ENCODE results near the gene ERP29. TPM values are rescaled to one million over a fixed set of nuclear protein-coding genes. Genes with fewer than 3 reads are reported as not detected.

ERP29 gene
- total and polyA plus RNA-seq, 2 of the 13 experiments (the other 11 are each of a cell fraction or from before 2014, with no cell fraction given): 111 to 147 TPM

DNA sequence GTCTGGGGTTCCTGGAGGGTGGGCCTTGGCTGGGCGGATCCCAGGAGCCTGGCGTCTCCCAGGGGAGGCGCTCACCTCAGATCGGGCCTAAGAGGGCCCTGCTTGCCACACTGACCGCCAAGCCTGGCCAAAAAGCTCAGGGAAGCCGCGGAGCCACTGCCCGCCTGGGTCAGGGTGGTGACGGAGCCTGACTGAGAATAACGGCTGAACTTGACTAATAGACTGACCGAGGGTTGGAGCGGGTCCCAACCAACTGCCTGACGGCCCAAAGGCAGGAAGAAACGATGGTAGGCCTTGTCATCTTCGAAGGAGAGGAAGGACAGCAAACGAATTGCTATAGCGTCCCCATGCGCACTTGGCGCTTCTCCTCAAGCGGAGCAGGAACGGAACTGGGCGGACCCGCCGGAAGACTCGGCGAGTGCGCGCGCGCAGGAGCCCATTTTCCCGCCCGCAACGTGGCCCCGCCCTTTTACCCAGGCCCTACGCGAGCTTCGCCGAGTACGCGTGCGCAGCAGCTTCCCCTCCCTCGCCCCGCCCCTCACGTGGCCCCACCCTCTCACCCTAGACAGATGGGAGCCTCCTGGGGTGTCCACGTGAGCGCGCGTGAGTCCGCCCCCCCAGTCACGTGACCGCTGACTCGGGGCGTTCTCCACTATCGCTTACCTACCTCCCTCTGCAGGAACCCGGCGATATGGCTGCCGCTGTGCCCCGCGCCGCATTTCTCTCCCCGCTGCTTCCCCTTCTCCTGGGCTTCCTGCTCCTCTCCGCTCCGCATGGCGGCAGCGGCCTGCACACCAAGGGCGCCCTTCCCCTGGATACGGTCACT is at the start of gene ERP29, which contains the start of gene TMEM116 (continued):
- TF ChIP-seq SMC3 (IDR thresholded peaks at IDR 0.05; ENCODE audit: low read length) (no peak), ZNF775 (CRISPR knock-in tag; IDR thresholded peaks at IDR 0.05; ENCODE audit: borderline replicate concordance) (no peak), MBNL3 (CRISPR knock-in tag; conservative IDR thresholded peaks at IDR 0.05) (no peak), NKX3-1 (CRISPR knock-in tag; IDR thresholded peaks at IDR 0.05) (peak; percentile 92; the same call in 1 of the 2 replicates), THAP11 (CRISPR knock-in tag; IDR thresholded peaks at IDR 0.05) (peak; percentile 81), ZNF367 (CRISPR knock-in tag; IDR thresholded peaks at IDR 0.05; ENCODE audit: borderline replicate concordance) (no peak), ARHGAP35 (CRISPR knock-in tag; IDR thresholded peaks at IDR 0.05; ENCODE audit: borderline replicate concordance) (no peak; the same call in 1 of the 2 replicates), MAZ (IDR thresholded peaks at IDR 0.05; ENCODE audit: borderline replicate concordance, low read depth, low read length) (peak; percentile 70), MAZ (CRISPR knock-in tag; IDR thresholded peaks at IDR 0.05; ENCODE audit: low read depth) (peak; percentile 79; the same call in 1 of the 2 replicates), NFYC (CRISPR knock-in tag; IDR thresholded peaks at IDR 0.05) (no peak), ZNF607 (CRISPR knock-in tag; IDR thresholded peaks at IDR 0.05; ENCODE audit: borderline replicate concordance) (peak; percentile 82), ZFP41 (CRISPR knock-in tag; IDR thresholded peaks at IDR 0.05; ENCODE audit: borderline replicate concordance) (peak; percentile 92; the same call in 1 of the 2 replicates), ZNF232 (CRISPR knock-in tag; IDR thresholded peaks at IDR 0.05; ENCODE audit: borderline replicate concordance) (peak; percentile 83; the same call in 1 of the 2 replicates)
- TF ChIP-seq, protein P1, sequence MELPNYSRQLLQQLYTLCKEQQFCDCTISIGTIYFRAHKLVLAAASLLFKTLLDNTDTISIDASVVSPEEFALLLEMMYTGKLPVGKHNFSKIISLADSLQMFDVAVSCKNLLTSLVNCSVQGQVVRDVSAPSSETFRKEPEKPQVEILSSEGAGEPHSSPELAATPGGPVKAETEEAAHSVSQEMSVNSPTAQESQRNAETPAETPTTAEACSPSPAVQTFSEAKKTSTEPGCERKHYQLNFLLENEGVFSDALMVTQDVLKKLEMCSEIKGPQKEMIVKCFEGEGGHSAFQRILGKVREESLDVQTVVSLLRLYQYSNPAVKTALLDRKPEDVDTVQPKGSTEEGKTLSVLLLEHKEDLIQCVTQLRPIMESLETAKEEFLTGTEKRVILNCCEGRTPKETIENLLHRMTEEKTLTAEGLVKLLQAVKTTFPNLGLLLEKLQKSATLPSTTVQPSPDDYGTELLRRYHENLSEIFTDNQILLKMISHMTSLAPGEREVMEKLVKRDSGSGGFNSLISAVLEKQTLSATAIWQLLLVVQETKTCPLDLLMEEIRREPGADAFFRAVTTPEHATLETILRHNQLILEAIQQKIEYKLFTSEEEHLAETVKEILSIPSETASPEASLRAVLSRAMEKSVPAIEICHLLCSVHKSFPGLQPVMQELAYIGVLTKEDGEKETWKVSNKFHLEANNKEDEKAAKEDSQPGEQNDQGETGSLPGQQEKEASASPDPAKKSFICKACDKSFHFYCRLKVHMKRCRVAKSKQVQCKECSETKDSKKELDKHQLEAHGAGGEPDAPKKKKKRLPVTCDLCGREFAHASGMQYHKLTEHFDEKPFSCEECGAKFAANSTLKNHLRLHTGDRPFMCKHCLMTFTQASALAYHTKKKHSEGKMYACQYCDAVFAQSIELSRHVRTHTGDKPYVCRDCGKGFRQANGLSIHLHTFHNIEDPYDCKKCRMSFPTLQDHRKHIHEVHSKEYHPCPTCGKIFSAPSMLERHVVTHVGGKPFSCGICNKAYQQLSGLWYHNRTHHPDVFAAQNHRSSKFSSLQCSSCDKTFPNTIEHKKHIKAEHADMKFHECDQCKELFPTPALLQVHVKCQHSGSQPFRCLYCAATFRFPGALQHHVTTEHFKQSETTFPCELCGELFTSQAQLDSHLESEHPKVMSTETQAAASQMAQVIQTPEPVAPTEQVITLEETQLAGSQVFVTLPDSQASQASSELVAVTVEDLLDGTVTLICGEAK (IDR thresholded peaks at IDR 0.05): no peak
- TF ChIP-seq, protein P1 (CRISPR knock-in tag; IDR thresholded peaks at IDR 0.05): 0 out of 2 replicates have a peak, but pooled peaks have one; percentile 9
- TF ChIP-seq, protein P2, sequence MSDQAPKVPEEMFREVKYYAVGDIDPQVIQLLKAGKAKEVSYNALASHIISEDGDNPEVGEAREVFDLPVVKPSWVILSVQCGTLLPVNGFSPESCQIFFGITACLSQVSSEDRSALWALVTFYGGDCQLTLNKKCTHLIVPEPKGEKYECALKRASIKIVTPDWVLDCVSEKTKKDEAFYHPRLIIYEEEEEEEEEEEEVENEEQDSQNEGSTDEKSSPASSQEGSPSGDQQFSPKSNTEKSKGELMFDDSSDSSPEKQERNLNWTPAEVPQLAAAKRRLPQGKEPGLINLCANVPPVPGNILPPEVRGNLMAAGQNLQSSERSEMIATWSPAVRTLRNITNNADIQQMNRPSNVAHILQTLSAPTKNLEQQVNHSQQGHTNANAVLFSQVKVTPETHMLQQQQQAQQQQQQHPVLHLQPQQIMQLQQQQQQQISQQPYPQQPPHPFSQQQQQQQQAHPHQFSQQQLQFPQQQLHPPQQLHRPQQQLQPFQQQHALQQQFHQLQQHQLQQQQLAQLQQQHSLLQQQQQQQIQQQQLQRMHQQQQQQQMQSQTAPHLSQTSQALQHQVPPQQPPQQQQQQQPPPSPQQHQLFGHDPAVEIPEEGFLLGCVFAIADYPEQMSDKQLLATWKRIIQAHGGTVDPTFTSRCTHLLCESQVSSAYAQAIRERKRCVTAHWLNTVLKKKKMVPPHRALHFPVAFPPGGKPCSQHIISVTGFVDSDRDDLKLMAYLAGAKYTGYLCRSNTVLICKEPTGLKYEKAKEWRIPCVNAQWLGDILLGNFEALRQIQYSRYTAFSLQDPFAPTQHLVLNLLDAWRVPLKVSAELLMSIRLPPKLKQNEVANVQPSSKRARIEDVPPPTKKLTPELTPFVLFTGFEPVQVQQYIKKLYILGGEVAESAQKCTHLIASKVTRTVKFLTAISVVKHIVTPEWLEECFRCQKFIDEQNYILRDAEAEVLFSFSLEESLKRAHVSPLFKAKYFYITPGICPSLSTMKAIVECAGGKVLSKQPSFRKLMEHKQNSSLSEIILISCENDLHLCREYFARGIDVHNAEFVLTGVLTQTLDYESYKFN (CRISPR knock-in tag; conservative IDR thresholded peaks at IDR 0.05): no peak; the same call in 1 of the 2 replicates
